ENCODE measurements around the gene CLPTM1L. TPM values are rescaled to one million over a fixed set of nuclear protein-coding genes. Genes with fewer than 3 reads are reported as not detected.
"Not testable (repeated sequence)": the region's sequence is repeated elsewhere in the genome, so short reads cannot be mapped to it uniquely, and the experiment has no call there.

The CLPTM1L gene
- total and polyA plus RNA-seq, 8 donors, result 60.8 to 202 (median 117) TPM

- H3K4me1 ChIP-seq, result peaks cover 10 to 25% (median 22%) of the 10 kb centered on the region in 4 donors
- peaks cover 6 to 73% (median 25%) of the 10 kb centered on the region in 3 donors for H3K27me3 ChIP-seq
- H3K4me3 ChIP-seq, result no peak overlapping the region
- peaks cover 0 to 4% (median 1%) of the 10 kb centered on the region in 4 donors for H3K9me3 ChIP-seq
- 92 to 96% (median 95%) methylated on average over 43 to 60 of the region's 60 CpGs for WGBS, 5 donors
- no peak for TF ChIP-seq POLR2AphosphoS5 (IDR thresholded peaks at IDR 0.05)
- TF ChIP-seq EP300 (IDR thresholded peaks at IDR 0.05), result no peak
- no peak for TF ChIP-seq CTCF (IDR thresholded peaks at IDR 0.05)
- no peak for TF ChIP-seq POLR2A (IDR thresholded peaks at IDR 0.05)
- H3K36me3 ChIP-seq, result no peaks in the 10 kb centered on the region
- H3K27ac ChIP-seq, result no peak overlapping the region
- DNase-seq, result peak in 1 of 2 donors; percentile 17
- intact Hi-C loops (cut with DNase I; ENCODE audit: low total_unique reads), result no loop called here
These were observed 51.3 kb downstream of the CLPTM1L start for GRCh38 chr5:1293416-1294205.

GRCh38 chr5:1292846-1293415, 52.0 kb downstream of the CLPTM1L start:
- Histone ChIP-seq H3K4me3 (no peak overlapping the region), H3K27me3 (peaks cover 6 to 70% (median 25%) of the 10 kb centered on the region in 3 donors), H3K27ac (no peak overlapping the region), H3K36me3 (no peaks in the 10 kb centered on the region), H3K9me3 (peaks cover 0 to 11% (median 5%) of the 10 kb centered on the region in 4 donors), H3K4me1 (peaks cover 10 to 25% (median 22%) of the 10 kb centered on the region in 4 donors)
- intact Hi-C loops (cut with DNase I; ENCODE audit: low total_unique reads), result no loop called here
- no peak for DNase-seq
- 91 to 94% (median 93%) methylated on average over 27 to 30 of the region's 30 CpGs for WGBS, 5 donors
- TF ChIP-seq POLR2AphosphoS5 (IDR thresholded peaks at IDR 0.05), result no peak
- TF ChIP-seq POLR2A (IDR thresholded peaks at IDR 0.05), result no peak
- no peak for TF ChIP-seq CTCF (IDR thresholded peaks at IDR 0.05)
- no peak for TF ChIP-seq EP300 (IDR thresholded peaks at IDR 0.05)

GRCh38 chr5:1292139-1292538, 52.8 kb downstream of the CLPTM1L start:
- WGBS, 5 donors, result 67 to 85% (median 78%) methylated on average over 6 of the region's 6 CpGs
- Histone ChIP-seq H3K4me3 (no peak overlapping the region), H3K36me3 (no peaks in the 10 kb centered on the region), H3K27me3 (peaks cover 6 to 66% (median 25%) of the 10 kb centered on the region in 3 donors), H3K4me1 (peaks cover 10 to 25% (median 22%) of the 10 kb centered on the region in 4 donors), H3K27ac (no peak overlapping the region), H3K9me3 (peaks cover 0 to 11% (median 5%) of the 10 kb centered on the region in 4 donors)
- intact Hi-C loops (cut with DNase I; ENCODE audit: low total_unique reads), result no loop called here
- TF ChIP-seq POLR2A (IDR thresholded peaks at IDR 0.05) (no peak), POLR2AphosphoS5 (IDR thresholded peaks at IDR 0.05) (no peak), EP300 (IDR thresholded peaks at IDR 0.05) (no peak), CTCF (IDR thresholded peaks at IDR 0.05) (no peak)
- DNase-seq, result no peak

GRCh38 chr5:1291611-1292080, 53.3 kb downstream of the CLPTM1L start:
- Histone ChIP-seq H3K4me1 (peaks cover 10 to 25% (median 22%) of the 10 kb centered on the region in 4 donors), H3K27ac (no peak overlapping the region), H3K4me3 (no peak overlapping the region), H3K36me3 (no peaks in the 10 kb centered on the region), H3K27me3 (peaks cover 6 to 62% (median 25%) of the 10 kb centered on the region in 3 donors), H3K9me3 (peaks cover 0 to 11% (median 5%) of the 10 kb centered on the region in 4 donors)
- no peak for DNase-seq
- WGBS, 5 donors, result 72 to 78% (median 77%) methylated on average over 13 to 24 of the region's 24 CpGs
- TF ChIP-seq POLR2AphosphoS5 (IDR thresholded peaks at IDR 0.05) (no peak), EP300 (IDR thresholded peaks at IDR 0.05) (no peak), CTCF (IDR thresholded peaks at IDR 0.05) (no peak), POLR2A (IDR thresholded peaks at IDR 0.05) (no peak)
- intact Hi-C loops (cut with DNase I; ENCODE audit: low total_unique reads), result no loop called here

GRCh38 chr5:1290956-1291355, 53.9 kb downstream of the CLPTM1L start:
- H3K27ac ChIP-seq; H3K4me3 ChIP-seq; DNase-seq; H3K36me3 ChIP-seq; intact Hi-C loops (cut with DNase I; ENCODE audit: low total_unique reads): not testable (repeated sequence)
- 78 to 84% (median 81%) methylated on average over 19 to 24 of the region's 24 CpGs; no CpG with 5 or more reads in 1 of the 5 donors for WGBS, 5 donors
- H3K4me1 ChIP-seq, result peaks cover 10 to 22% (median 22%) of the 10 kb centered on the region in 4 donors
- H3K27me3 ChIP-seq, result peaks cover 6 to 60% (median 25%) of the 10 kb centered on the region in 3 donors
- peaks cover 0 to 11% (median 5%) of the 10 kb centered on the region in 4 donors for H3K9me3 ChIP-seq

- WGBS, 5 donors, result 91 to 94% (median 94%) methylated on average over 18 to 22 of the region's 32 CpGs; no CpG with 5 or more reads in 2 of the 5 donors
- DNase-seq; H3K4me1 ChIP-seq; H3K36me3 ChIP-seq; intact Hi-C loops (cut with DNase I; ENCODE audit: low total_unique reads); H3K27ac ChIP-seq; H3K4me3 ChIP-seq: not testable (repeated sequence)
- Histone ChIP-seq H3K27me3 (peaks cover 0 to 46% (median 13%) of the 10 kb centered on the region in 3 donors), H3K9me3 (peaks cover 0 to 11% (median 5%) of the 10 kb centered on the region in 4 donors)
These were observed 55.3 kb downstream of the CLPTM1L start for GRCh38 chr5:1289559-1289958.

All from stomach (tissue), 9 donors.